ENCODE data around the gene CCL14. TPM values are rescaled to one million over a fixed set of nuclear protein-coding genes. Genes with fewer than 3 reads are reported as not detected.

CCL14 gene
- total RNA-seq, 4 donors from 2014 or later, result 14.4 to 62.6 (median 25.8) TPM

GRCh38 chr17:35963663-35964062, 22.9 kb downstream of the CCL14 start:
- Histone ChIP-seq H3K4me1 (no peaks in the 10 kb centered on the region), H3K27me3 (peaks cover 0 to 5% of the 10 kb centered on the region in 2 donors), H3K9me3 (no peaks in the 10 kb centered on the region), H3K36me3 (no peaks in the 10 kb centered on the region), H3K27ac (no peak overlapping the region), H3K4me3 (no peak overlapping the region)
- no peak for TF ChIP-seq POLR2A (IDR thresholded peaks at IDR 0.05)
- TF ChIP-seq EP300 (IDR thresholded peaks at IDR 0.05), result no peak
- TF ChIP-seq CTCF (IDR thresholded peaks at IDR 0.05), result no peak
- 81 to 86% methylated on average over 6 of the region's 6 CpGs for WGBS, 2 donors
- no peak for DNase-seq (ENCODE audit: low spot score in 2 of 2)

GRCh38 chr17:35953720-35954119, 32.8 kb downstream of the CCL14 start:
- no peaks in the 10 kb centered on the region for H3K4me1 ChIP-seq
- TF ChIP-seq POLR2A (IDR thresholded peaks at IDR 0.05), result no peak
- no peak for TF ChIP-seq EP300 (IDR thresholded peaks at IDR 0.05)
- no peak for TF ChIP-seq CTCF (IDR thresholded peaks at IDR 0.05)
- no peak overlapping the region for H3K4me3 ChIP-seq
- no peaks in the 10 kb centered on the region for H3K36me3 ChIP-seq
- no peaks in the 10 kb centered on the region for H3K9me3 ChIP-seq
- no peak overlapping the region for H3K27ac ChIP-seq
- WGBS, 2 donors, result 53 to 64% methylated on average over 4 to 7 of the region's 7 CpGs
- DNase-seq (ENCODE audit: low spot score in 2 of 2), result no peak
- H3K27me3 ChIP-seq, result peaks cover 0 to 2% of the 10 kb centered on the region in 2 donors

GRCh38 chr17:35949401-35949800, 37.1 kb downstream of the CCL14 start:
- H3K27me3 ChIP-seq, result no peaks in the 10 kb centered on the region
- no peaks in the 10 kb centered on the region for H3K4me1 ChIP-seq
- no peak overlapping the region for H3K4me3 ChIP-seq
- WGBS, 2 donors, result 56 to 57% methylated on average over 3 of the region's 3 CpGs
- no peaks in the 10 kb centered on the region for H3K36me3 ChIP-seq
- DNase-seq (ENCODE audit: low spot score in 2 of 2), result no peak
- H3K27ac ChIP-seq, result no peak overlapping the region
- TF ChIP-seq CTCF (IDR thresholded peaks at IDR 0.05) (no peak), POLR2A (IDR thresholded peaks at IDR 0.05) (no peak), EP300 (IDR thresholded peaks at IDR 0.05) (no peak)
- no peaks in the 10 kb centered on the region for H3K9me3 ChIP-seq

GRCh38 chr17:35948092-35948491, 38.4 kb downstream of the CCL14 start:
- H3K9me3 ChIP-seq, result no peaks in the 10 kb centered on the region
- no peak for TF ChIP-seq POLR2A (IDR thresholded peaks at IDR 0.05)
- no peak for TF ChIP-seq CTCF (IDR thresholded peaks at IDR 0.05)
- no peak for TF ChIP-seq EP300 (IDR thresholded peaks at IDR 0.05)
- no peaks in the 10 kb centered on the region for H3K36me3 ChIP-seq
- H3K27me3 ChIP-seq, result no peaks in the 10 kb centered on the region
- no peak overlapping the region for H3K4me3 ChIP-seq
- H3K27ac ChIP-seq, result no peak overlapping the region
- DNase-seq (ENCODE audit: low spot score in 2 of 2), result no peak
- H3K4me1 ChIP-seq, result no peaks in the 10 kb centered on the region
- WGBS, 2 donors, result 87 to 96% methylated on average over 7 of the region's 7 CpGs

- no peak overlapping the region for H3K27ac ChIP-seq
- H3K4me3 ChIP-seq, result no peak overlapping the region
- 26 to 27% methylated on average over 12 of the region's 12 CpGs for WGBS, 2 donors
- no peaks in the 10 kb centered on the region for H3K36me3 ChIP-seq
- TF ChIP-seq EP300 (IDR thresholded peaks at IDR 0.05), result no peak
- peak; percentile 49 to 75 (median 57) for TF ChIP-seq CTCF (IDR thresholded peaks at IDR 0.05)
- TF ChIP-seq POLR2A (IDR thresholded peaks at IDR 0.05), result no peak
- peak in 1 of 2 donors; percentile 37 for DNase-seq (ENCODE audit: low spot score in 2 of 2)
- H3K4me1 ChIP-seq, result no peaks in the 10 kb centered on the region
- H3K9me3 ChIP-seq, result no peaks in the 10 kb centered on the region
- H3K27me3 ChIP-seq, result no peaks in the 10 kb centered on the region
These were observed 39.4 kb downstream of the CCL14 start for GRCh38 chr17:35947156-35947585.
